H1 (cell line): ENCODE measurements around the gene TWNK. TPM values are rescaled to one million over a fixed set of nuclear protein-coding genes. Genes with fewer than 3 reads are reported as not detected.

Experiments used
- CHD2 ChIP-seq: IDR thresholded peaks from 2 replicates; pipeline ENCODE4 v1.6.1; 2012; ENCODE audit warnings: low read length, improper control_type of control experiment
- polyA plus RNA-seq, 7 experiments: library from polyadenylated mRNA; depleted of rRNA in 3 of 7; stranded (reverse) in 5 of 7; unstranded in 2 of 7; fragments of >200 nt in 5 of 7; fragments of 200-250 nt in 2 of 7; gene quantifications; 1 replicate in 5 of 7; 2 replicates in 1 of 7; 4 replicates in 1 of 7; pipeline versions ENCODE4 v1.2.1 to v1.2.3, GENCODE V29; 2011 to 2013; ENCODE audit warnings: missing spikeins in 2 of 7, mixed read lengths in 2 of 7
- total RNA-seq: library from RNA; stranded (reverse); fragmentation: NEBNext Ultra II Directional; extraction: Animal tissue kit (Norgen Biotek cat#: 25700); gene quantifications from 2 replicates; pipeline ENCODE4 v1.2.1, GENCODE V29; 2021

Gene TWNK
- total and polyA plus RNA-seq, 2 of the 8 experiments (the other 6 are each of a cell fraction or from before 2014, with no cell fraction given): 15.4 to 32.5 TPM

GRCh38 chr10:100976906-100977305, 10.4 kb upstream of the TWNK start (continued):
- no peak for TF ChIP-seq CHD2
- TF ChIP-seq, all 59 proteins: peak for 0
